Gastrocnemius medialis (tissue), 4 donors: Measurements from ENCODE around the gene TMEM163.

Source experiments
- CTCF ChIP-seq, 5 experiments: fragments of 450-650 bp in 3 of 5; fragments of 200-600 bp in 2 of 5; sonication (generic) in 2 of 5; IDR thresholded peaks in 4 of 5; conservative IDR thresholded peaks in 1 of 5; 1 replicate in 4 of 5; 2 replicates in 1 of 5; pipeline ENCODE4 v1.5.1; 2016 to 2019; ENCODE audit warnings: antibody characterized with exemption in 5 of 5, mild to moderate bottlenecking in 3 of 5, moderate library complexity in 3 of 5
- POLR2A ChIP-seq, 2 donors: fragments of 450-650 bp; IDR thresholded peaks; one replicate each; pipeline ENCODE4 v1.6.1; 2017; ENCODE audit warnings: antibody characterized with exemption in 2 of 2, mild to moderate bottlenecking in 2 of 2, moderate library complexity in 2 of 2

DNA sequence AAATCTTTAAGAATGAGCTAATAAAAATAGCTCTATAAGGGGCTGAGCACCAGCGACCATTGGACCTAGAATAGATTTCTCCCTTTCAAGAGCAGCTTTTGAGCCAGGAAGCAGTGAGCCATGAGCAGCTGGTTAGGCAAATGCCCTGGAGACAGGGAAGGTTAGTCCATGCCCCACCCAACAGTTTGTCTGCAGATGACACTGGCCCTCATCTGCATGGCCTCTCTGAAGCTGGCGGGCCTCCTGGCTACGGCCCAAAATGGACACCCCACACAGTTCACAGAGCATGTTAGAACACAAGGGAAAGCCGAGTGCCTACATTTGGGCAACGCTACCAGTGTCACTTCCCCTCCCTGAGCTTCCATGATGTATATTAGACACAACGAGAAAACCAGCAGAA is 263.9 kb downstream of the TMEM163 start:
- no peak for TF ChIP-seq CTCF (IDR thresholded peaks at IDR 0.05 in 4 of 5, conservative IDR thresholded peaks at IDR 0.05 in 1 of 5)
- no peak for TF ChIP-seq POLR2A (IDR thresholded peaks at IDR 0.05)
